WTC11 (cell line): Measurements from ENCODE around the gene DOK3. TPM values are rescaled to one million over a fixed set of nuclear protein-coding genes. Genes with fewer than 3 reads are reported as not detected.
A peak's percentile ranks its signal among the peaks of the same experiment; 100 is the strongest.

ENCODE experiments used
- ATAC-seq: fragments of 200-7000 bp; cut with Tn5 transposase; 2 replicates; pipeline ENCODE4 v1.10.0; 2021; ENCODE audit warnings: mild to moderate bottlenecking, moderate library complexity
- CTCF ChIA-PET: fragments of 300-600 bp; sonication (Branson Sonifier 250); formaldehyde crosslinking; loops from one replicate; lab custom pipeline; 2021; ENCODE audit warnings: antibody characterized with exemption; lab: Charles Lee
- POLR2A ChIA-PET: fragments of 350-600 bp; sonication (Branson Sonifier 250); formaldehyde crosslinking; loops from one replicate; lab custom pipeline; 2021; ENCODE audit warnings: antibody characterized with exemption; lab: Charles Lee
- DNase-seq: peaks from one replicate; pipeline ENCODE4 v3.0.0; 2021; ENCODE audit warnings: low spot score
- H3K27ac Mint-ChIP-seq: 2 replicates; pipeline ENCODE4 v1.8.0; 2021; ENCODE audit warnings: mixed read lengths
- H3K27me3 Mint-ChIP-seq: 2 replicates; pipeline ENCODE4 v1.8.0; 2021; ENCODE audit warnings: low read depth, mild to moderate bottlenecking, moderate library complexity, mixed read lengths
- H3K36me3 Mint-ChIP-seq: 2 replicates; pipeline ENCODE4 v1.8.0; 2021; ENCODE audit warnings: mixed read lengths
- H3K4me1 Mint-ChIP-seq: 2 replicates; pipeline ENCODE4 v1.8.0; 2022; ENCODE audit warnings: mixed read lengths
- H3K4me3 Mint-ChIP-seq: 2 replicates; pipeline ENCODE4 v1.8.0; 2021; ENCODE audit warnings: mild to moderate bottlenecking, moderate library complexity, mixed read lengths
- H3K9me3 Mint-ChIP-seq: 2 replicates; pipeline ENCODE4 v1.8.0; 2021; ENCODE audit warnings: mixed read lengths
- CREM ChIP-seq: sonication (generic); formaldehyde crosslinking; IDR thresholded peaks from 2 replicates; pipeline ENCODE4 v1.8.1; 2022; ENCODE audit warnings: mild to moderate bottlenecking, missing genetic modification reagents, moderate library complexity
- ESRRA ChIP-seq: sonication (generic); formaldehyde crosslinking; IDR thresholded peaks from 2 replicates; pipeline ENCODE4 v1.8.1; 2022; ENCODE audit warnings: mild to moderate bottlenecking, missing genetic modification reagents, borderline replicate concordance
- ETV6 ChIP-seq: sonication (generic); formaldehyde crosslinking; IDR thresholded peaks from 2 replicates; pipeline ENCODE4 v1.8.1; 2022; ENCODE audit warnings: mild to moderate bottlenecking, missing genetic modification reagents
- FOXK1 ChIP-seq: sonication (generic); formaldehyde crosslinking; IDR thresholded peaks from 2 replicates; pipeline ENCODE4 v1.8.0; 2022; ENCODE audit warnings: mild to moderate bottlenecking, moderate library complexity, missing genetic modification reagents
- GRHL2 ChIP-seq: fragments of 250-450 bp; sonication (Bioruptor Pico); IDR thresholded peaks from 2 replicates; pipeline ENCODE4 v1.8.0; 2022; ENCODE audit warnings: mild to moderate bottlenecking, moderate library complexity; ENCODE audit not compliant: insufficient replicate concordance, severe bottlenecking
- HMGA2 ChIP-seq: fragments of 250-450 bp; sonication (Bioruptor Pico); IDR thresholded peaks from 2 replicates; pipeline ENCODE4 v1.4.0; 2021; ENCODE audit warnings: mild to moderate bottlenecking, moderate library complexity
- MAX ChIP-seq: sonication (generic); formaldehyde crosslinking; IDR thresholded peaks from 2 replicates; pipeline ENCODE4 v1.8.0; 2022; ENCODE audit warnings: mild to moderate bottlenecking, missing genetic modification reagents
- NFE2L1 ChIP-seq: sonication (generic); formaldehyde crosslinking; IDR thresholded peaks from 2 replicates; pipeline ENCODE4 v1.8.1; 2023; ENCODE audit warnings: missing genetic modification reagents
- NR3C1 ChIP-seq: sonication (generic); formaldehyde crosslinking; conservative IDR thresholded peaks from 2 replicates; pipeline ENCODE4 v1.8.1; 2023; ENCODE audit warnings: low read depth, mild to moderate bottlenecking, missing genetic modification reagents
- PRRX2 ChIP-seq: fragments of 250-450 bp; sonication (Bioruptor Pico); IDR thresholded peaks from 2 replicates; pipeline ENCODE4 v1.8.0; 2021; ENCODE audit warnings: mild to moderate bottlenecking
- SOX15 ChIP-seq: fragments of 250-450 bp; sonication (Bioruptor Pico); IDR thresholded peaks from 2 replicates; pipeline ENCODE4 v1.9.0; 2021; ENCODE audit warnings: mild to moderate bottlenecking
- ZBTB43 ChIP-seq: sonication (generic); formaldehyde crosslinking; IDR thresholded peaks from 2 replicates; pipeline ENCODE4 v1.8.1; 2023; ENCODE audit warnings: mild to moderate bottlenecking, missing genetic modification reagents
- ZNF121 ChIP-seq: sonication (generic); formaldehyde crosslinking; IDR thresholded peaks from 2 replicates; pipeline ENCODE4 v1.8.0; 2023; ENCODE audit warnings: missing genetic modification reagents
- ZNF138 ChIP-seq: sonication (generic); formaldehyde crosslinking; conservative IDR thresholded peaks from 2 replicates; pipeline ENCODE4 v1.8.1; 2022; ENCODE audit warnings: mild to moderate bottlenecking, moderate library complexity, missing genetic modification reagents
- ZNF232 ChIP-seq: sonication (generic); formaldehyde crosslinking; IDR thresholded peaks from 2 replicates; pipeline ENCODE4 v1.8.0; 2022; ENCODE audit warnings: mild to moderate bottlenecking, missing genetic modification reagents
- ZNF671 ChIP-seq: fragments of 250-450 bp; sonication (Bioruptor Pico); IDR thresholded peaks from 2 replicates; pipeline ENCODE4 v1.8.0; 2021; ENCODE audit warnings: mild to moderate bottlenecking
- total RNA-seq: library from RNA; stranded (reverse); gene quantifications from 3 replicates; pipeline ENCODE4 v1.2.3, GENCODE V29; 2021
- TF ChIP-seq, protein P1 (sequence below): sonication (generic); formaldehyde crosslinking; IDR thresholded peaks from 2 replicates; pipeline ENCODE4 v1.8.0; 2022; ENCODE audit warnings: mild to moderate bottlenecking, missing genetic modification reagents
- TF ChIP-seq, protein P2 (sequence below): sonication (generic); formaldehyde crosslinking; IDR thresholded peaks from 2 replicates; pipeline ENCODE4 v1.8.0; 2023; ENCODE audit warnings: missing genetic modification reagents
- TF ChIP-seq, protein P3 (sequence below): sonication (generic); formaldehyde crosslinking; conservative IDR thresholded peaks from 2 replicates; pipeline ENCODE4 v1.8.1; 2023; ENCODE audit warnings: mild to moderate bottlenecking, low read depth, missing genetic modification reagents, moderate library complexity
- TF ChIP-seq, protein P4 (sequence below): sonication (generic); formaldehyde crosslinking; IDR thresholded peaks from 2 replicates; pipeline ENCODE4 v1.8.1; 2022; ENCODE audit warnings: missing genetic modification reagents, borderline replicate concordance

DOK3 gene
- total RNA-seq, 1 experiment from 2014 or later: 9.9 TPM

- TF ChIP-seq ZNF138 (CRISPR knock-in tag) (no peak), GRHL2 (CRISPR knock-in tag) (no peak), ZNF232 (CRISPR knock-in tag) (no peak), ZBTB43 (CRISPR knock-in tag) (no peak), ZNF671 (no peak), CREM (CRISPR knock-in tag) (no peak), SOX15 (CRISPR knock-in tag) (no peak)
- TF ChIP-seq, protein P1, sequence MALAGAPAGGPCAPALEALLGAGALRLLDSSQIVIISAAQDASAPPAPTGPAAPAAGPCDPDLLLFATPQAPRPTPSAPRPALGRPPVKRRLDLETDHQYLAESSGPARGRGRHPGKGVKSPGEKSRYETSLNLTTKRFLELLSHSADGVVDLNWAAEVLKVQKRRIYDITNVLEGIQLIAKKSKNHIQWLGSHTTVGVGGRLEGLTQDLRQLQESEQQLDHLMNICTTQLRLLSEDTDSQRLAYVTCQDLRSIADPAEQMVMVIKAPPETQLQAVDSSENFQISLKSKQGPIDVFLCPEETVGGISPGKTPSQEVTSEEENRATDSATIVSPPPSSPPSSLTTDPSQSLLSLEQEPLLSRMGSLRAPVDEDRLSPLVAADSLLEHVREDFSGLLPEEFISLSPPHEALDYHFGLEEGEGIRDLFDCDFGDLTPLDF (CRISPR knock-in tag): no peak
Measured at GRCh38 chr5:177499842-177500241, 9.8 kb downstream of the DOK3 start (continued).

DNA sequence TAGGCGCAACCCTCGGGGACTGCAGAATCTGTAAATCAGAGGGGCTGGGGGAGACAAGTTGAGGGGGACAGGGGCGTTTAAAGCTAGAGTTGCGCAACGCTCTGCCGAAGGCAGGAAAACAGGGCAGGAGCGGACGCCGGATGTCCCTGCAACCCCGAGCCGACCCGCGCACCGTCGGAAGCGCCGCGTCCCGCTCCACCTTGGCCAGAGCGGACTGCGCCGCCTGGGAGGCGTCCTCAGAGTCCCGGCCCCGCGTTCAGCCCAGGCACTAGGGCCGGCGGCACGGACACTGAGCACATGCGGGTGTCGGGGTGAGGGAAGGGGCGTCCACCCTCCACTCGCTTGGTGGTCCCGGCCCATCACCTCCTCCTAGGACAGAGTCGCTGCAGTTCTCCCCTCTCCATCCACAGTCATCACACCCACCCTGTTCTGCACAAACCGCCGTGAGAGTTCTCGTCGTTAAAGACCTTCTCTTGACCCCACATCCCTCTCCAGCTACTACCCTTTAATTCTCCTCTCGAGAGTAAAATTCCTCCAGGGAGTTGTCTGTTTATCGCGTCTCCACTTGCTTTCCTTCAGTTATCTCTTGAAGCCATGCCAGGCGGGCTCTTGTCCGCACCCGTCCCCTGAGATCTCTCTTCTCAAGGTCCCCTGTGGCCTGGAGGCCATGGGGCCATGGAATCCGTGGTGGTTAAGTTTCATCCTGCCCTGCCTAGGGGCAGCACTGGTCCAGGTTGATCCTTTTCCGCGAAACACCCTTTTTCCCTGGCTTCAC lies 11.4 kb downstream of the DOK3 start:
- CTCF ChIA-PET: interaction anchor here (1.0 to 11.2 kb wide), 11 partner anchors 10 to 188 kb away, joined by 3 to 230 read pairs (median 14); partner anchors contain the start of genes DBN1, DDX41 and DOK3
- Mint-ChIP-seq H3K9me3 (no peaks in the 10 kb centered on the region), H3K4me3 (peak overlapping the region; percentile 80), H3K27ac (no peak overlapping the region), H3K36me3 (peaks cover 6% of the 10 kb centered on the region), H3K4me1 (peaks cover 32% of the 10 kb centered on the region), H3K27me3 (peaks cover 31% of the 10 kb centered on the region)
- DNase-seq (peak; percentile 67), ATAC-seq (peak; percentile 1)
- POLR2A ChIA-PET: interaction anchor here (0.9 to 3.9 kb wide), 14 partner anchors 10 to 196 kb away, joined by 3 to 53 read pairs (median 6); partner anchors contain the start of genes DBN1, DOK3, GRK6 and LMAN2
- peak; percentile 42; the same call in 1 of the 2 replicates for TF ChIP-seq ESRRA
- TF ChIP-seq PRRX2 (CRISPR knock-in tag): no peak
- 0 out of 2 replicates have a peak, but pooled peaks have one; percentile 9 for TF ChIP-seq FOXK1 (CRISPR knock-in tag)
- peak; percentile 2; the same call in 1 of the 2 replicates for TF ChIP-seq MAX (CRISPR knock-in tag)
- peak; percentile 51; the same call in 1 of the 2 replicates for TF ChIP-seq ETV6 (CRISPR knock-in tag)
- TF ChIP-seq, protein P2, sequence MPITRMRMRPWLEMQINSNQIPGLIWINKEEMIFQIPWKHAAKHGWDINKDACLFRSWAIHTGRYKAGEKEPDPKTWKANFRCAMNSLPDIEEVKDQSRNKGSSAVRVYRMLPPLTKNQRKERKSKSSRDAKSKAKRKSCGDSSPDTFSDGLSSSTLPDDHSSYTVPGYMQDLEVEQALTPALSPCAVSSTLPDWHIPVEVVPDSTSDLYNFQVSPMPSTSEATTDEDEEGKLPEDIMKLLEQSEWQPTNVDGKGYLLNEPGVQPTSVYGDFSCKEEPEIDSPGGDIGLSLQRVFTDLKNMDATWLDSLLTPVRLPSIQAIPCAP (CRISPR knock-in tag): 0 out of 2 replicates have a peak, but pooled peaks have one; percentile 69
- TF ChIP-seq ZNF121 (CRISPR knock-in tag): no peak

DNA sequence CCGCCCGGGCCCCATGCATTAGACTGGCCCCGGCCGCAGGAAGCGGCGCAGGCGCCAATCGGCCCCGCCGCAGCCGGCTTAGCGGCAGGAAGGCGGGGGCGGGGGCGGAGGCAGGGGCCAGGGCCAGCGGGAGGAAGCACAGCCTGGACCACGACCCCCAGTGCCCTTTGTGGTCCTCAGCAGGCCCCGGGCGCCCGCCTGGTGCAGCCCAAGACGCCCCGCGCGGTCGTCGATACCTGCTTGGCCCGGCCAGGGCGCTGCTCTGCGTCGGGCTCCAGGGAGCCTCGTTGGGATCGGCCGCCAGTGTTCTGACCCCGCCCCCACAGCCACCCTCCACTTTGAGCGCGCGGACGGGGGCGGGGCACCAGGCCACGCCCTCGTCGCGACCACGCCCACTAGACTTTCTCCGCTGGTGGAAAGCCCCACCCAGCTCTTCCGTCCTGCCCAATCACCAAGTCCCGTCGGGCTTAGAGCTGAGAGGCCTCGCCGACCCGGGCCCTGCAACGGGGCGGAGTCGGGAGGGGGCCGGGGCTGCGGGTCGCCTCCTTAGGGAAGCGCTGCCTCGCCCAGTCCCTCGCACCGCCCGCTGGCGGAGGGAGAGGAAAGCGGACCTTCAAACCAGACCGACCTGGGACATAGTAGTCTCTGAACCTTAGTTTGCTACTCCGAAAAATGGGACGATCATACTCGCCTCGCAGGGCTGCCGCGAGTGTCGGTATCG lies 12.2 kb downstream of the DOK3 start, which contains the start of gene PDLIM7:
Gene PDLIM7, minus strand, starts transcription at position 313 of the 721 bp plus-strand sequence. CDS start 1,092 bp downstream, outside the sequence.
- peaks cover 31% of the 10 kb centered on the region for H3K27me3 Mint-ChIP-seq
- peak within 1 kb of the TSS; percentile 80 for H3K4me3 Mint-ChIP-seq
- DNase-seq: peak; percentile 97
- peaks cover 37% of the 10 kb centered on the region for H3K4me1 Mint-ChIP-seq
- H3K27ac Mint-ChIP-seq: peak within 1 kb of the TSS; percentile 92; the same call in 1 of the 2 replicates
- POLR2A ChIA-PET: interaction anchor here (0.6 to 3.9 kb wide), 15 partner anchors 9 to 195 kb away, joined by 3 to 53 read pairs (median 5); partner anchors contain the start of genes DBN1, DOK3, GRK6 and LMAN2
- H3K36me3 Mint-ChIP-seq: peaks cover 12% of the 10 kb centered on the region
- ATAC-seq: peak; percentile 71
- no peaks in the 10 kb centered on the region for H3K9me3 Mint-ChIP-seq
- CTCF ChIA-PET: interaction anchor here (0.7 to 11.2 kb wide), 15 partner anchors 9 to 190 kb away, joined by 3 to 230 read pairs (median 8); partner anchors contain the start of genes DBN1, DDX41 and DOK3
- 0 out of 2 replicates have a peak, but pooled peaks have one; percentile 1 for TF ChIP-seq ZBTB43 (CRISPR knock-in tag)
- TF ChIP-seq ZNF671: 0 out of 2 replicates have a peak, but pooled peaks have one; percentile 54
- TF ChIP-seq FOXK1 (CRISPR knock-in tag): peak; percentile 4; the same call in 1 of the 2 replicates
- TF ChIP-seq, protein P3, sequence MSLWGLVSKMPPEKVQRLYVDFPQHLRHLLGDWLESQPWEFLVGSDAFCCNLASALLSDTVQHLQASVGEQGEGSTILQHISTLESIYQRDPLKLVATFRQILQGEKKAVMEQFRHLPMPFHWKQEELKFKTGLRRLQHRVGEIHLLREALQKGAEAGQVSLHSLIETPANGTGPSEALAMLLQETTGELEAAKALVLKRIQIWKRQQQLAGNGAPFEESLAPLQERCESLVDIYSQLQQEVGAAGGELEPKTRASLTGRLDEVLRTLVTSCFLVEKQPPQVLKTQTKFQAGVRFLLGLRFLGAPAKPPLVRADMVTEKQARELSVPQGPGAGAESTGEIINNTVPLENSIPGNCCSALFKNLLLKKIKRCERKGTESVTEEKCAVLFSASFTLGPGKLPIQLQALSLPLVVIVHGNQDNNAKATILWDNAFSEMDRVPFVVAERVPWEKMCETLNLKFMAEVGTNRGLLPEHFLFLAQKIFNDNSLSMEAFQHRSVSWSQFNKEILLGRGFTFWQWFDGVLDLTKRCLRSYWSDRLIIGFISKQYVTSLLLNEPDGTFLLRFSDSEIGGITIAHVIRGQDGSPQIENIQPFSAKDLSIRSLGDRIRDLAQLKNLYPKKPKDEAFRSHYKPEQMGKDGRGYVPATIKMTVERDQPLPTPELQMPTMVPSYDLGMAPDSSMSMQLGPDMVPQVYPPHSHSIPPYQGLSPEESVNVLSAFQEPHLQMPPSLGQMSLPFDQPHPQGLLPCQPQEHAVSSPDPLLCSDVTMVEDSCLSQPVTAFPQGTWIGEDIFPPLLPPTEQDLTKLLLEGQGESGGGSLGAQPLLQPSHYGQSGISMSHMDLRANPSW (CRISPR knock-in tag): no peak
- TF ChIP-seq, protein P4, sequence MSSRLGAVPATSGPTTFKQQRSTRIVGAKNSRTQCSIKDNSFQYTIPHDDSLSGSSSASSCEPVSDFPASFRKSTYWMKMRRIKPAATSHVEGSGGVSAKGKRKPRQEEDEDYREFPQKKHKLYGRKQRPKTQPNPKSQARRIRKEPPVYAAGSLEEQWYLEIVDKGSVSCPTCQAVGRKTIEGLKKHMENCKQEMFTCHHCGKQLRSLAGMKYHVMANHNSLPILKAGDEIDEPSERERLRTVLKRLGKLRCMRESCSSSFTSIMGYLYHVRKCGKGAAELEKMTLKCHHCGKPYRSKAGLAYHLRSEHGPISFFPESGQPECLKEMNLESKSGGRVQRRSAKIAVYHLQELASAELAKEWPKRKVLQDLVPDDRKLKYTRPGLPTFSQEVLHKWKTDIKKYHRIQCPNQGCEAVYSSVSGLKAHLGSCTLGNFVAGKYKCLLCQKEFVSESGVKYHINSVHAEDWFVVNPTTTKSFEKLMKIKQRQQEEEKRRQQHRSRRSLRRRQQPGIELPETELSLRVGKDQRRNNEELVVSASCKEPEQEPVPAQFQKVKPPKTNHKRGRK: no peak
- TF ChIP-seq HMGA2: no peak
- no peak for TF ChIP-seq NFE2L1
- TF ChIP-seq NR3C1: no peak
